ENCODE results near the gene ACOT7. TPM values are rescaled to one million over a fixed set of nuclear protein-coding genes. Genes with fewer than 3 reads are reported as not detected.

Gene ACOT7
- total RNA-seq, 1 experiment from 2014 or later = 70.2 TPM

DNA sequence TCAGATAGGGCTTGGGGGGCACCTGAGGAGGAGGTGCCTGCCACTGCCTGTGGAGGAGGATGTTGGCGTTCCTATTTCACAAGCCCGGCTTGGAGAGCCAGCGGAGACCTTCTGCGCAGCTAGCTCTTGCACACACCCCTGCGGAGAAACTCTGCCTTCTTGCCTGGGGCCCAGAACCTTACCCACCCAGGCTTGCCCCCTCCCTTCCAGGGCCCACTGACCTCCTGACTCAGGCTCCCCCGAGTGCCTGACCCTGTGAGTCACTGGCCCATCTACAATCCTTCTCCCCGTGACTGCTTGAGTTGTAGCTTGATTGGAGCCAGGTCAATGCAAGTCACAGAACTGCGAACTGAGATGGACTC, 22.7 kb upstream of the ACOT7 start:
- POLR2A ChIA-PET (ENCODE audit: unreplicated experiment) = no interaction called here
- intact Hi-C loops (cut with micrococcal nuclease; ENCODE audit: unreplicated experiment) = no loop called here
- DNase-seq = no peak
- Histone ChIP-seq H4K20me1 (ENCODE audit: insufficient read depth) (no peaks in the 10 kb centered on the region), H2AFZ (no peak overlapping the region), H3K79me2 (ENCODE audit: low read depth) (no peaks in the 10 kb centered on the region), H3K4me2 (no peak overlapping the region), H3K27me3 (ENCODE audit: insufficient read depth, low read depth) (no peaks in the 10 kb centered on the region), H3K4me3 (no peak overlapping the region), H3F3A (ENCODE audit: insufficient read depth, low read depth) (peaks cover 19% of the 10 kb centered on the region), H3K4me1 (replicated peaks; ENCODE audit: insufficient read depth) (peaks cover 36% of the 10 kb centered on the region), H3K36me3 (ENCODE audit: low read depth) (no peaks in the 10 kb centered on the region), H3K9me2 (ENCODE audit: insufficient read depth) (no peaks in the 10 kb centered on the region), H3K27ac (no peak overlapping the region), H3K9me3 (ENCODE audit: insufficient read depth, low read depth) (no peaks in the 10 kb centered on the region)
- BruUV-seq (replicated peaks) = no TSS peak
- TF ChIP-seq EZH2 (IDR thresholded peaks at IDR 0.05; ENCODE audit: low read depth) = no peak
- TF ChIP-seq, protein P1, sequence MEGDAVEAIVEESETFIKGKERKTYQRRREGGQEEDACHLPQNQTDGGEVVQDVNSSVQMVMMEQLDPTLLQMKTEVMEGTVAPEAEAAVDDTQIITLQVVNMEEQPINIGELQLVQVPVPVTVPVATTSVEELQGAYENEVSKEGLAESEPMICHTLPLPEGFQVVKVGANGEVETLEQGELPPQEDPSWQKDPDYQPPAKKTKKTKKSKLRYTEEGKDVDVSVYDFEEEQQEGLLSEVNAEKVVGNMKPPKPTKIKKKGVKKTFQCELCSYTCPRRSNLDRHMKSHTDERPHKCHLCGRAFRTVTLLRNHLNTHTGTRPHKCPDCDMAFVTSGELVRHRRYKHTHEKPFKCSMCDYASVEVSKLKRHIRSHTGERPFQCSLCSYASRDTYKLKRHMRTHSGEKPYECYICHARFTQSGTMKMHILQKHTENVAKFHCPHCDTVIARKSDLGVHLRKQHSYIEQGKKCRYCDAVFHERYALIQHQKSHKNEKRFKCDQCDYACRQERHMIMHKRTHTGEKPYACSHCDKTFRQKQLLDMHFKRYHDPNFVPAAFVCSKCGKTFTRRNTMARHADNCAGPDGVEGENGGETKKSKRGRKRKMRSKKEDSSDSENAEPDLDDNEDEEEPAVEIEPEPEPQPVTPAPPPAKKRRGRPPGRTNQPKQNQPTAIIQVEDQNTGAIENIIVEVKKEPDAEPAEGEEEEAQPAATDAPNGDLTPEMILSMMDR (conservative IDR thresholded peaks at IDR 0.05) = no peak
- CTCF ChIA-PET = interaction anchor here (0.6 kb wide), 1 partner anchor 9 kb away, joined by 10 read pairs; no protein-coding TSS in a partner anchor

DNA sequence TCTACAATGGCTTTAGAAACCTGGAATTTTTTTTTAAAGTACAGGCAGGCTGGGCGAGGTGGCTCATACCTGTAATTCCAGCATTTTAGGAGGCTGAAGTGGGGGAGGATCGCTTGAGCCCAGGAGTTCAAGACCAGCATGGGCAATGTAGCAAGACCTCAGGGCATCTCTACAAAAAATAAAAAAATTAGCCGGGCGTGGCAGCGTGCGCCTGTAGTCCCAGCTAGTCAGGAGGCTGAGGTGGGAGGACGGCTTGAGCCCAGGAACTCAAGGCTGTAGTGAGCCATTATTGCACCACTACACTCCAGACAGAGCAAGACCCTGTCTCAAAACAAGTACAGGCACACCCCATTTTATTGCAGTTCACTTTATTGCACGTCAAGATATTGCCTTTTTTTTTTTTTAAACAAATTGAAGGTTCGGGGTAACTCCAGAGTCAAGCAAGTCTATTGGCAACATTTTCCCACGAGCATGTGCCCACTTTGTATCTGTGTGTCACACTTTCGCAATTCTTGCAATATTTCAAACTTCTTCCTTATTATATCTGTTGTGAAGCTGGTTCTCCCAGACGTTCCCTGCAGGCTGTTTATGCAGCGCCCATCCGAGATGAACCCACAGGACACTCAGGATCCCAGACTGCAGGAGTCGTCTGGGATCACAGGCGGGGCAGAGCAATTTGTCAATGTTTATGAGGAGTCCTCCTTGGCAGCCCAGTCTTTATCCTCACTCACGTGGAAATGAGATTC, 21.5 kb upstream of the ACOT7 start:
- no peak for TF ChIP-seq EZH2 (IDR thresholded peaks at IDR 0.05; ENCODE audit: low read depth)
- TF ChIP-seq, protein P1 (conservative IDR thresholded peaks at IDR 0.05) = no peak
- CTCF ChIA-PET = interaction anchor here (0.6 to 1.6 kb wide), 2 partner anchors 8 to 26 kb away, joined by 3 to 9 read pairs; no protein-coding TSS in a partner anchor
- Histone ChIP-seq H3K79me2 (ENCODE audit: low read depth) (no peaks in the 10 kb centered on the region), H3K9me3 (ENCODE audit: insufficient read depth, low read depth) (no peaks in the 10 kb centered on the region), H4K20me1 (ENCODE audit: insufficient read depth) (no peaks in the 10 kb centered on the region), H3K4me2 (peak overlapping the region; percentile 68), H3K27ac (peak overlapping the region; percentile 84), H3K4me1 (replicated peaks; ENCODE audit: insufficient read depth) (peaks cover 36% of the 10 kb centered on the region), H2AFZ (no peak overlapping the region), H3K4me3 (no peak overlapping the region), H3F3A (ENCODE audit: insufficient read depth, low read depth) (peaks cover 19% of the 10 kb centered on the region), H3K36me3 (ENCODE audit: low read depth) (no peaks in the 10 kb centered on the region), H3K9me2 (ENCODE audit: insufficient read depth) (no peaks in the 10 kb centered on the region), H3K27me3 (ENCODE audit: insufficient read depth, low read depth) (no peaks in the 10 kb centered on the region)
- BruUV-seq (replicated peaks) = no TSS peak
- POLR2A ChIA-PET (ENCODE audit: unreplicated experiment) = no interaction called here
- DNase-seq = peak in 1 of 2 experiments; percentile 67
- intact Hi-C loops (cut with micrococcal nuclease; ENCODE audit: unreplicated experiment) = no loop called here

DNA sequence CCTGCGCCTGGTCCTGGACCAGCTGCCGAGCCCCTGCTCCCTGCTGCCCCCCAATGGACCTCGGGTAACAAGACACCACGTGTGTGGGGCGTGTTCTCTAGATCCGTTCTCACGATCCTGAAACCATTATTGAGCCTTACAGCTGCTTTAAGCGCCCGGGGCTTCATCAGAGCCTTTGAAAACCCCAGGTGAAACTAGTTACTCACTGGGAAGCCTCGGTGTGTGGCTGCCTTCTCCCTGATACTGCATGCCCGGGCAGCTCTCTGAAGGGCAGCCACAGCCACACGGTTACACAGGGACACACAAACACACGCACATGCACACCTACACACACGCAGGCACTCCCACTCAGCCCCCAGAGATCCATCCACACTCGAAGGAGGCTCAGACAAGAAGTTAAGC, 20.9 kb upstream of the ACOT7 start:
- Histone ChIP-seq H3F3A (ENCODE audit: insufficient read depth, low read depth) (peaks cover 19% of the 10 kb centered on the region), H3K9me3 (ENCODE audit: insufficient read depth, low read depth) (no peaks in the 10 kb centered on the region), H4K20me1 (ENCODE audit: insufficient read depth) (no peaks in the 10 kb centered on the region), H3K27me3 (ENCODE audit: insufficient read depth, low read depth) (no peaks in the 10 kb centered on the region), H3K4me2 (peak overlapping the region; percentile 68), H3K79me2 (ENCODE audit: low read depth) (no peaks in the 10 kb centered on the region), H2AFZ (no peak overlapping the region), H3K9me2 (ENCODE audit: insufficient read depth) (no peaks in the 10 kb centered on the region), H3K4me1 (replicated peaks; ENCODE audit: insufficient read depth) (peaks cover 36% of the 10 kb centered on the region), H3K4me3 (no peak overlapping the region), H3K36me3 (ENCODE audit: low read depth) (no peaks in the 10 kb centered on the region), H3K27ac (peak overlapping the region; percentile 84)
- peak; percentile 55 to 82 for DNase-seq
- intact Hi-C loops (cut with micrococcal nuclease; ENCODE audit: unreplicated experiment) = no loop called here
- TF ChIP-seq, protein P1 (conservative IDR thresholded peaks at IDR 0.05) = peak; percentile 6; the same call in 1 of the 2 replicates
- TF ChIP-seq EZH2 (IDR thresholded peaks at IDR 0.05; ENCODE audit: low read depth) = no peak
- CTCF ChIA-PET = interaction anchor here (0.6 to 1.6 kb wide), 2 partner anchors 9 to 26 kb away, joined by 3 to 9 read pairs; no protein-coding TSS in a partner anchor
- no TSS peak for BruUV-seq (replicated peaks)
- POLR2A ChIA-PET (ENCODE audit: unreplicated experiment) = interaction anchor here (0.8 kb wide), 1 partner anchor 28 kb away, joined by 8 read pairs; no protein-coding TSS in a partner anchor
